IPS-18c (cell line): ENCODE results near the gene EIF5B.

Source experiments
- H3K4me3 ChIP-seq: 2 replicates; pipeline ENCODE4 v1.7.0; 2013; ENCODE audit warnings: low read depth, mild to moderate bottlenecking, low read length, moderate library complexity; ENCODE audit not compliant: insufficient read depth
- H3K9me3 ChIP-seq: one replicate; pipeline ENCODE4 v1.6.1; 2013; ENCODE audit warnings: mild to moderate bottlenecking, low read length, moderate library complexity; ENCODE audit not compliant: control insufficient read depth, insufficient read depth

The EIF5B gene

DNA sequence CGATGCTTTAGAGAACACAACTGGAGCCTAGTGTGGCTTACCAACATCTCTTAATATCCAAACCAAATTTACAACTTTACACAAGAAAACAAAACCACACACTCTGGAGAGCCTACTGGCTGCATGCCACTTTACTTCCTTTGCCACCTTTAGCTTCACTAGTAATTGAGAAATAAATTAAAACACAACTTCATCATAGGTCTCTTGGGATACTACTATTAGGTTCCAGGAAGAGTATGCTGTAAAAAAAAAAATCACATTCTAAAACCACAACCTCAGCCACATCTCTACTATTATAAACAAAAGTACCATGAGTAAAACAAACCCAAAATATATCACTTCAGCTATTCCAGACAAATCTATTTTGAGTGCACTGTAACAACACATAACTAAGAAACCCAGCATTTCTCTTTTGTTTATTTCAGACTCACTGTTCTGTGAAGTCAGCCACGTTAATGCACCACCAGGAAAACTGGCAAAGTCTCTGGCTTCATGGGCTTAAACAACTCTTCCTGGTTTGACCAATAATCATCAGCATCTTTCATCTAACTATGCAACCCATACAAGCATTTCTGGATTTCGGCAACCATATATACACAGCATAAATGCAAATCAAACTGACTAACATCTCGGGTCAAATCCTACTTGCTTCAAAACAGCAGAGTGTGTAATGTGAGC lies 93.6 kb downstream of the EIF5B start:
- H3K4me3 ChIP-seq: no peak overlapping the region
- H3K9me3 ChIP-seq: no peaks in the 10 kb centered on the region

DNA sequence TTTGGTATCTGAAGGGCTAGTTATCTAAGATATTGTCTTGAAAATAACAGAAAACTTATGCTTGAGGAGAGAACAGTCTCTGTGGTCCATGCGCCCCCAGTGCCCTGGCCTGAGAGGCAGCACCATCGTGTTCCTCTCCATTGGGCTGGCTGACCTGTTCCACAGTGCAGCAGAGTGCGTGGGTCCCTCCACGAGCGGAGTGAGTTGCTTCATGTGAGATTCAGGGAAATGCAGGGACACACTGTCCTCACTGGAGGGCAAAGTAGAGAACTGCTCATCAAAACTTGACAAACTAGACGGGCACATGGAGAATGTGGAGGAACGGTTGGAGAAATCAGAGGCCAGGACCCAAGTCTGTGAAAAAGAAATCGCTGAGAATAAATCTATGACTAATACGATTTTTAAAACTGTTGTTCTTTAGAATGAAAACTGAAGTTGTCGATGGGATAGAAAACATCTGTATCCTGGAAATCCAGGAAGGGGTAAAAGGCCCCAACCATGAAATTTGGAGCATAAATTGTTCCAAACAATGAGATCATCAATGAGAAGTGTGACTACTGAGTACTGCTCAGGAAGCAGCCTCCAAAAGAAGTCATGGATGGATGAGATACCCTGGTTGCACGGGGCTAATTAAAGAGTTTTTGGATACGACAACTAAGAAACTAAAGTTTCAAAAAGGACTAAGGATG lies 94.5 kb downstream of the EIF5B start:
- no peaks in the 10 kb centered on the region for H3K9me3 ChIP-seq
- no peak overlapping the region for H3K4me3 ChIP-seq

DNA sequence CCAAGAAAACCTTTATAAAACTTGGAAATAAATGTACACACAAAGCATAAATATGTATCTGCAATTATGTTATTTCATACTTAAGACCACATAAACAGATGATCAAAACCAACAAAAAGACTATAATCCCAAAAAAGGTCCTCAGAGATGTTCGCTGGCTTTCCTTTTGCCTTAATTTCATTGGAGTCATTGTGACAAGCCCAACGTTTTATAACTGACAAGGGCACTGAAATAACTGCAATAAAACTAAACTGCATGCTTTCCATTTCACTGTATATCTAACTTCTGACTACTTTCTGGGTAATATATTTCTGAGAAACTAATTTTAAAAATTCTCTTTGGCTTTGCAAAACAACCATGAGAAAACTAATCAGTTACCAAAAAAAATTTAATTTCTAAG lies 96.2 kb downstream of the EIF5B start:
- H3K9me3 ChIP-seq: no peaks in the 10 kb centered on the region
- no peak overlapping the region for H3K4me3 ChIP-seq

DNA sequence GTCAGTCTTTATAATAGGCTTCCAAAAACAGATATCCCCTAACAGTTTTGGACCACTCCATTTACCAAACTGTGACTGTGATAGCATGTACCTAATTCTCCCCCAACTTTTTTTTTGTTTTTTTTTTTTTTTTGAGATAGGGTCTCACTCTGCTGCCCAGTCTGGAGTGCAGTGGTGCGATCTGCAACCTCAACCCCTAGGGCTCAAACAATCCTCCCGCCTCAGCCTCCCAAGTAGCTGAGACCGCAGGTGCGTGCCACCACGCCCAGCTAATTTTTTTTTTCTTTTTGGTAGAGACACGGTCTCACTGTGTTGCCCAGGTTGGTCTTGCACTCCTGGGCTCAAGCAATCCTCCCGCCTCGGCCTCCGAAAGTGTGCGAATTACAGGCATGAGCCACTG lies 99.7 kb downstream of the EIF5B start:
- H3K4me3 ChIP-seq: no peak overlapping the region
- H3K9me3 ChIP-seq: no peaks in the 10 kb centered on the region

DNA sequence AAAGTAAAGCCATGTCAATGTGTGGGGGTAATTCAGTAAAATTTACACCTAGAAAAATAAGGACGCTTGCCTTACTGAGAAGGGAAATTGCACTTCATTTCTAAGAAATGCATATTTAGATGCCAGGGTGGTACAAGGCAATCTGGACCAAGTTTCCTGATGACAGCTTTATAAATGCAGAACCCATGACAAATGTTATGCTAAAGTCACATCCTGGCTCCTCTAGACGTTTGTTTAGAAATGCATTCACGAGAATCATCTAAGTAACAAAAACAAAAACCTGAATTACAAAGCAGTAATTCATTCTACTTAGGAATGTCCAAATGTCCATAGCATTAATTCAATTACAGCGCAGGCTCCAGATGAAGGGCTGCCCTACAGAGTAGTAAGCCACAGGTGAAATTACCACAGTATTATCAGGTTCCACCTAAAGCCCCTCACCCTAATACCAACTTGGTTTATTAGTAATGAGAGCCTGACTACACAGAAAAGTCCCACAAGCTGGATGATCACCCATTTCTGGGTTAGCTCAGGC lies 102.8 kb downstream of the EIF5B start:
- H3K4me3 ChIP-seq: no peak overlapping the region
- H3K9me3 ChIP-seq: no peaks in the 10 kb centered on the region

DNA sequence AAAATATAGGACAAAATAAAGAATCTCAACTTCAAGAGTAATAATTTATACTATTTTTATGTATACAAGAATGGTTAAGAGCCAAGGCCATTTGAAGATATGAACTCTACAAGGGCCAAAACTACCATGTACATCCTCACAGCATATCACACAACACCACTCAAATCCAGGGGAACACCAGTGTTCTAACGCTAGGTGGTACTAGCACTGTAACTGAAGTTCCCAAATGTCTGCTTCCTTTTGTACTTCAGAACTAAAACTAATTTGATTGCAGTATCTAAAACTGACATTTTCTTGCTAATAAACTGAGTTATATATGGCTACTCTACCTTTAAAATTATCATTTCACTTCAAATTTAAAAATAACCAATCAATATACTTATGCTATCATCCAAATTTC lies 105.6 kb downstream of the EIF5B start:
- no peaks in the 10 kb centered on the region for H3K9me3 ChIP-seq

DNA sequence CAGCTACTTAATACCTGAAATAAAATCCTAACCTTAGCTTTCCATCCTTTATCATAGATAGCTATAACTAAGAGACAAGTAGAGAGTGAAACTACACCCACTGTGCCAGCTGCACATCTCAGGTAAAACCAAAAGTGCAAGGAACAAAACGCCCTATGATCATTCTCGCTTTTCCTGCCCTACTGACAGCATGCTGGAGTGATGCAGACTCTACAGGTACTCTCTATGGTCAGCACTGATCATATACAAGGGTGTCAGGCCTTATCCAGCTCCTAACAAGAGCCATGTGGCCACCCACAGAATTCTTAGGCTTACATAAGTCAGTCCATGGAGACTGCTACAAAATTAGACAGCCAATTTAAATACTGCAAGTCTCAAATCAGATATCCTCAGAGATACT lies 107.0 kb downstream of the EIF5B start:
- H3K4me3 ChIP-seq: no peak overlapping the region
- no peaks in the 10 kb centered on the region for H3K9me3 ChIP-seq

More for the DNA sequence above, 105.6 kb downstream of the EIF5B start:
- no peak overlapping the region for H3K4me3 ChIP-seq

DNA sequence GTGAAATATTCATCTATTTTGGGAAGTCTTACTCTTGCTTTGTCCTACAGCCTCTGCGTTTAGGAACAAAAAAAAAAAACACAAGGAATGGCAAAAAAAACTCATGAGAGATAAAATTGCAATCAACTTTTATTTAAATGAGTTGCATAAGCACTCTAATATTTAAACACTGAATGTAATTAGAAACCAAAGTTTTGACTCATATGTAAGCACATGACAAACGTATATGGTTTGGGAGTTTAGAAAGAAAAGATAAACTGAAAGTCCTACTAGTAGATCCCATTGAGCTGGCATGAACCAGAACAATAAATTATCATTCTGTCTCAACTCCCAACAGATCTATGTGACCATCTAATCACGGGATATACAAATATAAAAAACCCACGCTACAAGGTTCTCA lies 107.9 kb downstream of the EIF5B start:
- no peaks in the 10 kb centered on the region for H3K9me3 ChIP-seq
- no peak overlapping the region for H3K4me3 ChIP-seq

DNA sequence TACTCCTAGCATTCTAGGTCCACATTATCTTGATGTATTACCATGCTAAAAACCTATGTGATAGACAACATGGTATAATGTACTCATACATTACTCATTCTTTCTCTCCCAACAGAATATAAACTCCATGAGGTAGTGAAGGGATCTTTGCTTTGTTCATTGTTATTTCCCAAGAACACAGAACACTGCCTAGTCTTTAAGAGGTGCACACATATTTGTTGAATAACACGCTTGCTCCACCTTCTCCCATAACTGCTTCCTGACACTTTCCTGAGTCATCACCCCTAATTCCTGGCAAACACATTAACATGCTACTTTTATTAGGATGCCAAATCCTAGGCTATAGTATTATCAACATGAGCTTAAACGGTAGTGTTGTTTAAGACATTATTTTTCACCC lies 111.4 kb downstream of the EIF5B start:
- Histone ChIP-seq H3K9me3 (no peaks in the 10 kb centered on the region), H3K4me3 (no peak overlapping the region)

DNA sequence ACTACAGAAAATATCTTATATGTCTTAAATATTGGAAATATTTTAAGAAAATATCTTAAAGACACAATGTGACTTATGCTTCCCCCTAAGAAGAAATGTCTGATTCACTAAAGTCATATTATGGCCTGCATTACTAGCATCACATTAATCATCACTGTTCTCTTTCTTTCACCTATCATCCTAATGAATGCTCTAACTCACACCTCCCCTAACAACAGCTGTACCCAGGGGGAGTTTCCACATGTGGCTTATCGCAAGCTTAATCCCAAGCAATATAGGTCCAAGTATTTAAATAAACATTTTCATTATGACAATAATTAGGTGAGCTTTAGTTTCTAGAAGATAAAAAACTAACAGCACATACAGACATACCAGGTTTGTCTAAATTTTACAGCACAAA lies 113.0 kb downstream of the EIF5B start:
- no peaks in the 10 kb centered on the region for H3K9me3 ChIP-seq
- no peak overlapping the region for H3K4me3 ChIP-seq
